Muscle of back (tissue), 13 donors: ENCODE data around the gene GGT5. TPM values are rescaled to one million over a fixed set of nuclear protein-coding genes. Genes with fewer than 3 reads are reported as not detected.
"Not testable (repeated sequence)": the region's sequence is repeated elsewhere in the genome, so short reads cannot be mapped to it uniquely, and the experiment has no call there.

Source experiments
- DNase-seq, 3 donors: peaks; one replicate each; pipeline versions ENCODE4 v3.0.0 to v3.0.0-alpha.2; 2013
- long read RNA-seq, 9 donors: transcript quantifications; one replicate each; lab custom pipeline, GENCODE V29; 2026
- polyA plus RNA-seq, 10 donors: library from polyadenylated mRNA; unstranded; fragments of 120-200 nt; gene quantifications; one replicate each; pipeline ENCODE4 v1.2.1, GENCODE V29; 2013; ENCODE audit not compliant: insufficient read length in 10 of 10

Gene GGT5, protein sequence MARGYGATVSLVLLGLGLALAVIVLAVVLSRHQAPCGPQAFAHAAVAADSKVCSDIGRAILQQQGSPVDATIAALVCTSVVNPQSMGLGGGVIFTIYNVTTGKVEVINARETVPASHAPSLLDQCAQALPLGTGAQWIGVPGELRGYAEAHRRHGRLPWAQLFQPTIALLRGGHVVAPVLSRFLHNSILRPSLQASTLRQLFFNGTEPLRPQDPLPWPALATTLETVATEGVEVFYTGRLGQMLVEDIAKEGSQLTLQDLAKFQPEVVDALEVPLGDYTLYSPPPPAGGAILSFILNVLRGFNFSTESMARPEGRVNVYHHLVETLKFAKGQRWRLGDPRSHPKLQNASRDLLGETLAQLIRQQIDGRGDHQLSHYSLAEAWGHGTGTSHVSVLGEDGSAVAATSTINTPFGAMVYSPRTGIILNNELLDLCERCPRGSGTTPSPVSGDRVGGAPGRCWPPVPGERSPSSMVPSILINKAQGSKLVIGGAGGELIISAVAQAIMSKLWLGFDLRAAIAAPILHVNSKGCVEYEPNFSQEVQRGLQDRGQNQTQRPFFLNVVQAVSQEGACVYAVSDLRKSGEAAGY
- polyA plus RNA-seq, result 10 to 100 TPM in 6 of 10 donors, 1 to 10 TPM in 4; 8.1 to 17.8 (median 10.3) TPM
- long read RNA-seq, donor 1, partial matches to known transcripts, result 0 of 2 reads
- long read RNA-seq, donor 1, other reads (novel, unspliced or antisense), result 0 of 2 reads
- long read RNA-seq, donor 2, partial matches to known transcripts, result 0 of 1 reads
- long read RNA-seq, donor 2, other reads (novel, unspliced or antisense), result 0 of 1 reads
- long read RNA-seq, donor 3, result 0 reads
- long read RNA-seq, donor 4, full-length matches to known transcripts, result 2 of 2 reads
- long read RNA-seq, donor 4, partial matches to known transcripts, result 0 of 2 reads
- long read RNA-seq, donor 4, other reads (novel, unspliced or antisense), result 0 of 2 reads
- long read RNA-seq, donor 5, full-length matches to known transcripts, result 6 of 6 reads
- long read RNA-seq, donor 5, partial matches to known transcripts, result 0 of 6 reads
- long read RNA-seq, donor 5, other reads (novel, unspliced or antisense), result 0 of 6 reads
- long read RNA-seq, donor 6, full-length matches to known transcripts, result 4 of 4 reads
- long read RNA-seq, donor 6, partial matches to known transcripts, result 0 of 4 reads
- long read RNA-seq, donor 6, other reads (novel, unspliced or antisense), result 0 of 4 reads
- long read RNA-seq, donor 7, full-length matches to known transcripts, result 2 of 2 reads
- long read RNA-seq, donor 7, partial matches to known transcripts, result 0 of 2 reads
- long read RNA-seq, donor 7, other reads (novel, unspliced or antisense), result 0 of 2 reads
- long read RNA-seq, donor 8, full-length matches to known transcripts, result 1 of 1 reads
- long read RNA-seq, donor 8, partial matches to known transcripts, result 0 of 1 reads
- long read RNA-seq, donor 8, other reads (novel, unspliced or antisense), result 0 of 1 reads
- long read RNA-seq, donor 9, result 0 reads

DNA sequence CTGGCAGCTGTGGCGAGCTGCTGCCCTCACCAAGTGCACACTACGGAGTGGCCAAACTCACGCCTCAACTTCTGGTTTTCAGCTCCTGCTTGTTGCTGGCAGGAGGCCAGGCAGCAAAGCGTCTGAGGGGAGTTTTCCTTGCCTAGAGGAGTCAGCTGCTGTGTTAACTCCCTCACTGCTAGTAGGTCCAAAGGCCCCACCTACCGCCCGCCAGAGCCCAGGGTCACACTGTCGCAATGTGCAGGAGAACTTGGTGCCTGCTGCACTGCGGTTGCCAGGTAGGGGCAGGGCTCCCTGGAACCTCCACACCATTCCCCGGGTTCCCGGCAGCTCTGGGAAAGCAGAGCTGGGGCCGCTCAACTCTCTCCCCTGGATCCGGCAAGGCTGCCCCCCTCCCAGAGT, at the start of gene GGT5:
GGT5 (minus strand) TSS at position 53 of the 402 bp plus-strand sequence. CDS start 357 bp downstream, outside the sequence.
- peak in 1 of 3 donors; percentile 75 for DNase-seq

DNA sequence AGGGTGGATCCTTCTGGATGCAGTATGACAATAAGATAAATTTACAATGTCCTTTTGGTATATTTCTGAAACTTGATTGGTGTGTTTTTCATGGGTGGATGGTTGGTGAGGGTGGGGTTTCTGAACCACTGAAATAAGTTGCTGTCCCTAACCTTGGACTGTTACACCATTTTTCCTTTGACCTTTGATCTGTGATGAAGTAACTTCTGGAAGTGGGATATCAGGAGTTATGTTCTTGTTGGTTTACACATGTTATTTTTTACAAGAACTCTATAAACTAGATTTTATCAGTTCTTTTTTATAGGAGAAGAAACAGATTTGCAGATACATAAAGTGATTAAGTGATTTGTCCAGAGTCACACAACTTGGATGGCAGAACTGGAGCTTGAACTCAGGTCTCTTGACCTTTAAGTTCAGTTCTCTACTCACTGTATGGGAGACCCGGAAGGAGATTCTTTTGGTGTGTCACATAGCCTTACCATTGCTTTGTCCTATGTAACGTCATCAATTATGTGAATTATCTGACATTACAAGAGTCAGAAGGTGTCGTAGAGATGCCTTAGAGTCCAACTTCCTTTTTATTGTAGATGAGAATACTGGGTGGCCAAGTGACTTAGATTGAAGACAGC, 47.4 kb upstream of the GGT5 start:
- DNase-seq, result not testable (repeated sequence)

DNA sequence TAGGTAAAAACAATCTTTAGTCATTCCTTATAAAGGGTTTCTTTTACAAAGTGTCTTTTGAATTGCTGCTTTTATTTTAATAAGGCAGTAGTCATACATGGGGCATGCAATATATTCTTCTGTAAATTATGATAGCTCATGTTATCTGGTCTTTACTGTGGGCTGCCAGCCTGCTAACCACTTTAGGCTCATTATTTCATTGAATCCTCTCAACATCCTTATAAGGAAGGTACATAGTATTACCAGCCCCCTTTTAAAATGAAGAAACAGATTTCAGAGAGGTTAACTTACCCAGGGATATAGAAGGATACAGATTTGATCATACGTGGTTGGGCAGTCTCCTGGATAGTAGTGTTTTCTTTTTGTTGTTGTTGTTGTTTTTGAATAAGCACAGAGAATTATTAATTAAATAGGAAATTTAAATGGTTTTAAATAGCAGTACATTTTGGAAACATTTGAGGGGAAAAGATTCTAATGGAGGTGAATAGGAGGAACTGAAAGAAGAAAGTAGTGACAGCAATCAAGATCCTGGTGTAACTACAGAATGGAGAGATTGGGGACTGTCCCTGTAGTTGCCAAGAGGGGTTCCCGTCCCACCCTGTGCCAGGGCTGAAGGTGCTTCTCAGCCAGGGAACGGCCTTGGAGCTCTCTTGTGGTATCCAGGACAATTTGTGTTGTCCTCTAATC, 46.8 kb upstream of the GGT5 start:
- no peak for DNase-seq

DNA sequence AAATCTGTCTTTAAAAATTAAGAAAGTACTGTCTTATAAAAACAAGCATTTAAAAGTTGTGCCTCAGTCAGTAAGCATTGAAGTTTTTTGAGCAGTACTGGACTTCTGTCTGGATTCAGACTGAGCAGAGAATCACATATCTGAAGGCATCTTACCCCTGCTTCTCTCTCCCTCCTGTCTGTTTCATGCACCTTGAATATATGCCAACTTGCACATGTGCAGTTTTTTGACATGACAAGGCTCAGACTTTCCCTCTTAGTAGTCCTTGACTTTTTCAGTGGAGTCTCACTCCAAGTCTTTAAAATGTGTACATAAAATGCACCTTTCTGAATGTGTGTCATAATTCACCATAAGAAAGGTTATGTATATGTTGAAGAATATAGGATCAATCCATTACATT, 45.6 kb upstream of the GGT5 start:
- no peak for DNase-seq

DNA sequence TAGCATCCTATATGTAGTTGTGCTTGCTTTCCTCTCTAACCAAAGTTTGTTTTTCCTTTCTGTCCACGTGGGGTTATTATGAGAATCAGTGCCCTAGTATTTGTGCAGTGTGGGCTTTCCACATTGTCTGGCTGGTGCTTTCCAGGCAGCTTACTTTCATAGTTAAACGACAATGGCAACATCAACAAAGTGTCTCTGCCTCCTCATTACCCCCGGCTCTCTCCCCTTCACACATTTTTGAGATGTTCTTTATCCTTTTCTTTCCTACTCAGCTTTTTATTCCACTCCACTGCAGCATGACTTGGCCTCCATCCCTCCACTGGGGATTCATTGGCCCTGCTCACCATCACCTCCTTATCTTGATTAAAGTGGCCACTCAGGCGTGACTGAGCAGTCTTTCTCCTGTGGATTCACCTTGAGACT, 44.9 kb upstream of the GGT5 start:
- DNase-seq, result peak in 2 of 3 donors; percentile 43 to 67

DNA sequence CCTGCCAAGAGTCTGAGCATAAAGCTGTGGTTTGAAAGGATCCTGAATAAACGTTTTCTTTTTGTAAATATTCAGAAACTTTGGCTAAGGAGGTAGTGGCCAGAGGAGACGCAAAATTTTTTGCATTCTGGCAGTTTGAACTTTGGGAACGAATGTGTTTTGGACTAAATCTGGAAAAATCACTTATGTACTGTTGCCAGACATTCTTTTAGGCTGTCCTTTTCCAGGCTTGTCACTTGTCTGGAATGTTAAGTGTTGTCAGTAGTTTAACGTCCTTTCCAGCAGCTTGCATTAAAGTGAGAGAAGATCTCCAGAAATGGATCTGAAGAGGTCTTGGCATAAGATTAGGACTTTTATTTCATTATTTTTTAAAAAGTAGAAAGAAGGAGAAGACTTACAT, 44.2 kb upstream of the GGT5 start:
- DNase-seq, result peak; percentile 87 to 92 (median 92)

DNA sequence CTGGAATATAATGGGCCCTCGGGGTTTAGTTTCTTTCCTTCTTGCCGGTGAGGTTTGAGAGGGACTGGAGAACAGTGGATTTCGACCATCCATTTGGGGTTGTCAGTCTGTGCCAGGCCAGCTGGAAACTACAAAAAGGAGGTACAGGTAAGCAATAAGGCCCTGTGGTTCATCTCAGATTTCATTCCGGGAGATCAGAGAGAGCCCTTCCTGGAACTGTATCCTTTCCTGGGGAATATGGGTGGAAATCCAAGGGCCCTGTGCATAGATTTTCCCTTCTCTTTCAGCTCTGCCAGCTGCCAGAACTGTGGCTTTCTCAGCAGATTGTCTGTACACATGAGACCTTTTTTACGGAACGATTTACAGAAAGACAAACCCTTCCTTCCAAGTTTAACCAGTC, 42.9 kb upstream of the GGT5 start:
- DNase-seq, result peak in 1 of 3 donors; percentile 49

DNA sequence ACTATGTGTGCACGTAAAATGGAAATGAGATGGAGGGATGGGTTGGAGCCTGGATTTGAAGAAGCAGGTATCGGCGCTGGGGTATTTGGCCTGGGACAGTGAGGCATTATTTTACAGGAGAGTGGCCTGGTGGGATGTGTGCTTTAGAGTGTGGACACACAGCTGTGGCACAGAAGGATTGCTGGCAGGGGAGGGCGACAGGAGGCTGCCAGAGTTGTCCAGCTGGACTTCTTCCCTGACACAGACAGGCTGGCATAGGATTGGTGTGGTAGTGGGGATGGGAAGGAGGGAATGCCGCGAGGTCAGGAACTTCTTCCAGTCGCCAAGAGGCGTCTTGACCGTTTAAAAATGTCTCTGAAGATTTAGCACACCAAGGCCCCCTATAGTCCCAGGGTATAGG, 42.3 kb upstream of the GGT5 start:
- not testable (repeated sequence) for DNase-seq

DNA sequence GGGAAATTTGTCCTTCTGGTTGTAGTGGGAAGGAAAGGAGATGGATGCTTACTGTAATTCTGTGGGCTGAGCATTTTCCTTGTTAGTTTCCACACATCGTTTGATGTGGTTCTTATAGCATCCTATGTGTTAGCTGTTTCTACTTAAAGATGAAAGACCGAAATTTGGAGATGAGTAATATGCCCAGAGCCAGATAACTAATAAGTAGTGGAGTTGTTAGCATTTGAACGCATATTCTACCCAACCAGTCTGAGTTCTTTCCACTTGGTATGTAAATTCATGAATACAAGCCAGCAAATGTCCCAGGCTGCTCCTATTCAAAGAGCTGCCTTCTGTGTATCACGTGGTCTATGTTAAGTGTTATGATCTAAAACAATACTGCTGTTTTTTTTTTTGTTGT, 40.4 kb upstream of the GGT5 start:
- no peak for DNase-seq

DNA sequence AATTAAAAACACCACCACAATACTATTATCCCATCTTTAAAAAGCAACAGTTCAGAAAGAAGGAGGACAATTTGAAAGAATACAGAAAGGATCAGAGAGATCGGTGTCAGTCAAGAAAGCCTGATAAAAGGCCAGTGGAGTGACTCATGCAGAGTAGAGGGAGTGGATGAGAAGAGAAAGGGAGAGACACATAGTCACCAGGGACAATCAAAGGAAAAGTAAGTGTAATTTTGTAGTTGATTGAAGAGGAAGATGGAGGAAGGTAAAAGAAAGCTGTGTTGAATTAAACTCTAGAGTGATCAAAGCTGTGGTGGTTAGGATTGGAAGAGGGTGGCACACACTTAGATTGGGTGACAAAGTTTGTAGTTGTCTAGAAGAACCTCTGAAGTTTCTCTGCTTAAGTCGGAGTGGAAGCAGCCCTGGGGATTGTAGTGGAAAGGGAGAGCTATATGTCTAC, 39.9 kb upstream of the GGT5 start:
- no peak for DNase-seq

DNA sequence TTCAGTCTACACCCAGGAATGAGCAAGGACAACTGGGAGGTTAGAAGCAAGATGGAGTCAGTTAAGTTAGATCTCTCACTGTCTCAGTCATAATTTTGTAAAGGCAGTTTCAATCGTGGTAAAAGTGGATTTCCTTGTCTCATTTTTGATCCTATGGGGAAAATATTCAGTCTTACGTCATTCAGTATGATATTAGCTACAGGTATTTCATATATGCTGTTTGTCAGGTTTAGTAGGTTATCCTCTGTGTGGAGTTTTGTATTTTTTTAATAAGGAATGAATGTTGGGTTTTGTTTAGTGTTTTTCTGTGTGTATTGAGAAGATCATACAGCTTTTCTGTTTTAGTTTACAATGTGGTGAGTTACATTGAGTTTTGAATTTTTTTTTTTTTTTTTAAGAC, 37.5 kb upstream of the GGT5 start:
- no peak for DNase-seq

DNA sequence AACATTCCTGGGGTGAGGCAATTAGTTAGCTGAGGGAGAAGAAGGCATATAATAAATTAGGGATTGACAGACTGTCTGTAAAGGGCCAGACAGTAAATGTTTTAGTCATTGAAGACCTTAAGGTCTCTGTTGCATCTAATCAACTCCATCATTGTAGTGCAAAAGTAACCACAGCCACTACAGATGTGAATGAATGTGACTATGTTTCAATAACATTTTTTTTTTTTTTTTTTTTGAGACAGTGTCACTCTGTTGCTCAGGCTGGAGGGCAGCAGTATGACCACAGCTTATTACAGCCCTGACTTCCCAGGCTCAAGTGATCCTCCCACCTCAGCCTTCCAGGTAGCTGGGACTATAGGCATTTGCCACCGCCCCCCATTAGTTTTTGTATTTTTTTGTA, 35.5 kb upstream of the GGT5 start:
- not testable (repeated sequence) for DNase-seq

DNA sequence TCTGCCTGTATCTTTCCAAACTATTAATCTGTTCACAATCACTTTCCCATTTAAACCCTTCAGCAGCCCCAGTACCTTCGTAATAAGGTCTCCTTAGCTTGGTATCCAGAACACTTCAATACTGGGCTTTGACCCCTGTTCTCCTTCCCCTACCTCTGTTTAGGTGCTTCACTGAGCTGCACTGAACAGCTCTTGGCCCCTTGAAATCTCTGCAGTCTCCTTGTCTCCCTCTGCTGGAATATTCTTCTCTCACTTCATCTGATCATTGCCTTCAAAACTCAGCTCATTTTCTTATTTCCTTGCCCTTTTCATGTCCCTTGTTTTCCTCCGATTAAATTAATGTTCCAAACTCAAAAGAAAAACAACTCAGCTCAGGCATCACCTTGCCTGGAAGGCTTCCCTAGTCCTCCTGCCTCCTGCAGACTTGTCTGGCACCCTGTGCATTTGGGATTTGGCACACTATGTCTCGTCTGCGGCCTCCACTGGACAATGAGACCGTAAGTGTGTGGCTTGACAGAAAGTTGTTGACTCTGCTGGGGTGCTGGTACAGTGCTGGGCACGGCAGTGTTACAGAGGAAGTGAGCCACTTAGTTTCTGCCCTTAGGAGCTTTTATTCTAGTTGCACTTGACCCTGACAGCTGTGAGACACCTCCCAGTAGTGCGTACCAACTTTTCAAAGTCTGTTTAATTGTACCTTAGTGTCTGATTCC, 30.0 kb upstream of the GGT5 start:
- DNase-seq, result not testable (repeated sequence)

DNA sequence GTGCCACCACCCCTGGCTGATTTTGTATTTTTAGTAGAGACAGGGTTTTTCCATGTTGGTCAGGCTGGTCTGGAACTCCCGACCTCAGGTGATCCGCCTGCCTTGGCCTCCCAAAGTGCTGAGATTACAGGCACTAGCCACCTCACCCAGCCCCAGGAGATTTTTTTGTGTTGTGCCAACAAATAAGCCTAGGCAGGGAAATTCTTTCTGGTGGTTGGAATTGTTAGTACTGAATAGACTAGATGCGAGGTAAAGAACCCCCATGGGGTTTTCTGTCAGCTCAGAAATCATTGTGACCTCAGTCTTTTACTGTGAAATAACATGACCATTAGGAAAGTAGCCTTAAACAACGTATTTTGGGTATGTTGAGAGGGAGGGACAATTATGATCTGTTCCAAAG, 29.0 kb upstream of the GGT5 start:
- not testable (repeated sequence) for DNase-seq

DNA sequence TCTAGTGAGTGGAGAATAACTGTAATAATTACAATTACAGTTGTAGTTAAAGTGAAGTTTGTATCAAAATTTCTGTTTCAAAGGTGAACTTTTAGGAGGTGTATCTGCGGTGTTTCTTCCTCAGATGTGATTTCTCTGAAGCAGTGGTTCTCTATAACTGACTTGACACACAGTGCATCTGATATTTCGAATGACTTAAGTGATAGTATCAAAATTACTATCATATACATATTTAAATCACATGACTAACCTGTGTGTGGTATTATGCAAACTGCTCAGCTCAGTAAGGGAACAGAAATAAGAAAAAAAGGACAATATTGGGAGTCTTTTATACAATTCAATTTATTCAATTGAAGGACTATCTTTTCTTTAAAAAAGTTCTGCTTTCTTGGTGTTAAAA, 28.1 kb upstream of the GGT5 start:
- DNase-seq, result not testable (repeated sequence)

DNA sequence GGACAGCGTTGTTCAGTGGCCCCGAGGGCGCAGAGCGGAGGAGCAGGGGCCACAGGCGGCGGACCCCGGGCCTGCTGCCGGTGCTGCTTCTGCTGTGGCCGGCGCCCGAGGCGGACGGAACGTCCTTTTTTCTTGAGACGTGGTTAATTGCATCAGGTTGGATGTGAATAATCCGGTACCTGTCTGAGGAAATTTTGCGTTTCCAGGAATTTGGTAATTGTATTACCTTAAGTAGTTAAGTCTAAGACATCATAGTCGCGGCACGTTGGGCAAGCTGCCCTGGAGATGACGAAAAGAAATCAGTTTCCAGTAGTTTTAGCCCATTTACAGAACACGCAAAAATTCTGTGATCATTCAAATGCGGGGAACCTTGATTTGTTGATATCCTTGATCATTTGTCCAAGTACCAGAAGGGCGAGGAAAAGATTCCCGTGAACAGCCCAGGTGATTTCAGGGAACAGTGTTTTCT, 26.5 kb upstream of the GGT5 start:
- peak in 2 of 3 donors; percentile 62 to 73 for DNase-seq

DNA sequence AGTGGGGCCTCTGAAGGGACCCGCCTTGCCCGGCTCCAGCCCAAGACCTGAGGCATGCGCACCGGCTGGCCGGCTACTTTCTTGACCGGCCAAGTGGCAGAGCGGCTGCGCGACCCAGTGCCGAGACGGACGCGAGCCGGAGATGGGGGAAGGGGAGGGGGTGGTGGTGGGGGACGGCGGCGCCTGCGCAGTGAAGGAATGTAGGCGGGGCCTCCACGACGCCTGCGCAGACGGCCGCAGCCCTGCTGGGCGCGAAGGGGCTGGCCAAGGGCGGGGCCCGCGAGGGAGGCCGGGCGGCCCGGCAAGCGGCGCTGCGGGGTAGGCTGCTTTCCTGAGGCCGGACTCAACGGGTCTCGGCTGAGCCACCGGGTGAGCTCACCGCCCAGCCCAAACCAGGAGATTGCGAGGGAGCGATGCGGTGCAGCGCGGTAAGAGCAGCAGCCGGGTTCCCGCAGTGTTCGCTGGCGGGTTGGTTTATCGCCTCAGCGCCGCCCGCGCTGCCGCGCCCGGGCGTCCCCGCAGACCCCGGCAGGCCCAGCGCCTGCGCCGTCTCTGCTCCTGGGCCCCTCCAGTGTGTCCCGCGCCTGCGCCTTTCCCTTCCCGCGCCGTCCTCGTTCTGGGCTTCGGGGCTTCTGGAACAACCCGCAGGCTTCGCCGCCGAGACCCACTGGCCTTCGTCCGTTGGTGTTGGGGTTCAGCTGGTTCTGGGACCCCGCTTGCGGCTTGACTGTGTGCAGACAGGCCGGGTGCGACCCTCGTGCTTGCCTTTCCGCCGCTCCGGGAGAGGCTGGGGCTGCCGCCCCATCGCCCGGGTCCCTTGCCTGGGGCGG, 25.9 kb upstream of the GGT5 start, which contains the start of gene SPECC1L:
SPECC1L (plus strand) TSS at position 276 of the 830 bp plus-strand sequence. CDS start 31,401 bp downstream, outside the sequence.
- DNase-seq, result peak; percentile 94 to 99 (median 96)

DNA sequence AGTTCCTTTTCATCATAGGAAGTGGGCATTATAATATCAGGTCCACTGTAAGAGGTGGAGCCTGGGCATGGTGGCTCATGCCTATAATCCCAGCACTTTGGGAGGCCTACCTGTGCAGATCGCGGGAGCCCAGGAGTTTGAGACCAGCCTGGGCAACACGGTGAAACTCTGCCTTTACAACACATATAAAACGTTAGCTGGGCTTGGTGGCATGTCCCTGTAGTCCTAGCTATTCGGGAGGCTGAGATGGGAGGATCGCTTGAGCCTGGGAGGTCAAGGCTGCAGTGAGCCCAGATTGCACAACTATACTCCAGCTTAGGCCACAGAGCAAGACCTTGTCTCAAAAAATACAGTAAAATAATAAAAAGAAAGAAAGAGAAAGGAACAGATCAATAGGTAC, 21.6 kb upstream of the GGT5 start:
- not testable (repeated sequence) for DNase-seq
